HG03095 (cell line): ENCODE measurements around the gene RCN2.

Experiments
- ATAC-seq: cut with Tn5 transposase; IDR thresholded peaks from one replicate; pipeline ENCODE4 v1.9.1; 2021; ENCODE audit warnings: moderate library complexity; ENCODE audit not compliant: unreplicated experiment

The RCN2 gene

DNA sequence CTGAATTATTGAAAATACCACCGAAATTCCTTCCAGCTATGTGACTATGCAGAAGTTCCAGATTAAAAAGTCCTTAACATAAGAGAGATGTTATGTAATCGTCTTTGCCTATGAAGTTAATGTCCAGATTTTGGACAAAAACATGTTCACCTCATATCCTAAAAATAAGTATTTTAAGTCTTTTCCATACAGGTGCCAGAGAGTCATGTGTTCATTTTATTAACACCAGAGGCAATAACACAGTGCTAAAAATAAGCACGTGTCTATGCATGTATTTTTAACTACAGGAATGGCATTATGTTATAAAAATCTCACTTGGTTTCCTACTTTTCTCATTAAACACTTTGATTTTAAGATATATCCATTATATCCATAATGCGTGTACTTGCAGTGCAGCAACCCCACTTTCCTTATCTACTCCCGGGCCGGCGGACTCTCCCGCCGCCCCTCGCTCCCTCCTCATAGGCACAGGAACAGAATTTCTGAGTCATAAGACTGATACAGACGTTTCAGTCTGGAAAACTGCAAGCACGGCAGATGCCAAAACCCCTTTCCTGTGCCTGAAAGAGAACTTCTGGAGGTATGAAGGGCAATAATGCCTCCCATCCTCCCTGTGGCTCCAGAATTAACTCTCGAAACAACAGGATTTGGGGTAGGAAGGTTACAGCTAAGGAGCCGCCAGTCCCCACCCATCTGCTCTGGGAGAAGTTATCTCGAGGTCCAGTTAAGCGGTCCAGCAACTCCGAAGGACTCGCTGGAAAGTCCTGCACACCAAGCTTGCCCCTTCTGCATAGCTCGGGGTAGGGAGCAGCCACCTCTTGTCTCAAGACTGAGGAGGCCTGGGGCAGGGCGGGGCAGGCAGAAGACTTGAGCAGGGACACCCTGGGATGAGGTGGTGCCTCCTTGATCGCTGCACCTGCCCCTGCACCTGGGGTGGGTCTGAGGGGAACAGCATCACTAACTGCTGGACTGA, 41.1 kb downstream of the RCN2 start:
- no peak for ATAC-seq

DNA sequence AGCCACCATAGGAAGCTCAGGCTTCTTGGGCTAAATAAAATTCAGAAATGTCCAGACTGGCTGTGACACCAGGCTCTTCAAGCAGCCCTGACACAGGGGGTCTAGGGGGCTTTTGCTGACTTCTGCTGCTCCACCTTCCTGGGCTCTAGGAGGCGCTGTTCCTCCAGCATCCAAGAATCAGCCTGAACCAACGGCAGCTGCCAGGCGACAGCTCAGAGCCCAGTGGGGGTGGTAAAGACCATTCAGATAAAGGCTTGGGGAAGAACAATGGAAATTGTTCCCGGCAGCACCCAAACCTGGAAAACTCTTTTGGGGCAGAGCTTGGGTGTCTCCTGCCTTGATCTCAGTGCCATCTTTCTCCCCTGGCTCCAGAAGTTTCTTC, 41.8 kb downstream of the RCN2 start:
- ATAC-seq, result no peak

DNA sequence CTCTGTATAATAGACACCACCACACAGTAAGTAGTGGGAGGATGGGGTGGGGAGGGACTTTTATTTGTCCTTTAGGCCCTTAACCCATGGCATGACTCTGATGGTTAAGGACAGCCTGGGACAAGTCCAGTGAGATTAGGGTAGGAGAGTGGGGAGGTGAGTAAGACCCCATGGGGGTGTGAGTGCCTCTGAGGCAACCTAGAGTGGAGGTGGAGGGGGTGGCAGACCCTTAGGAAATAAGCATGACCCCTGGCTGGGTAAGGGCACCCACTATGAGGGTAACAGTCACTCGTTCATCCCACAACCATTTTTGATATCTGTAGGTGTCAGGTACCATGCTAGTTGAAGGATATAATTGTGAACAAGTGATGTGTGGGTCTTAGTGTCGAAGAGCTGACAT, 42.4 kb downstream of the RCN2 start:
- ATAC-seq, result no peak

DNA sequence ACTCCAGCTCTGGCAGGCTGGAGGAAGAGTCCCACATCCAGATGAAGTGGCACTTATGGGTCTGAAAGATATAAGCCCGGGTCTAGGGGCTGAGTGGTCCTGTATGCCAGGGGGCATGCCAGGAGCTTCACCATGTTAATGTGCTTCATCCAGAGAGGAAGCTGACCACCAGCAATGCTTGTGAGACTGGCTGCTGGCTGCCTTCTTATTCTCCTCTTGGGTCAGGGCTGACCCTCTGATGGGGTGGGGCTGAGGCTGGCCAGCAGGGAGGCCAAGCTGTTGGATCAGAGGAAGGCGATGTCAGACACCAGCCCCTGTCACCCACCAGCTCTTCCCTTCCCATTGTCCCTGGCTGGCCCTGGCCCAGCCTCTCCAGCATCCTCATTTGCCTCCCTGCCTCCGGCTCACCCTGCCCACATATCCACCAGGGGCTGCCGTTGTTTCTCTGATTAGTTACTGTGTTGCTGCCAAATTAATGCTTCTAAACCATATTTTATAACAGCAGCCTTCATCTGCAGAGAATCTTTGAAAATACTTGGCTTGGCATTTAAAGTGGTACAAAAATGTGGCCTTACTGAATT, 43.0 kb downstream of the RCN2 start:
- ATAC-seq, result no peak

DNA sequence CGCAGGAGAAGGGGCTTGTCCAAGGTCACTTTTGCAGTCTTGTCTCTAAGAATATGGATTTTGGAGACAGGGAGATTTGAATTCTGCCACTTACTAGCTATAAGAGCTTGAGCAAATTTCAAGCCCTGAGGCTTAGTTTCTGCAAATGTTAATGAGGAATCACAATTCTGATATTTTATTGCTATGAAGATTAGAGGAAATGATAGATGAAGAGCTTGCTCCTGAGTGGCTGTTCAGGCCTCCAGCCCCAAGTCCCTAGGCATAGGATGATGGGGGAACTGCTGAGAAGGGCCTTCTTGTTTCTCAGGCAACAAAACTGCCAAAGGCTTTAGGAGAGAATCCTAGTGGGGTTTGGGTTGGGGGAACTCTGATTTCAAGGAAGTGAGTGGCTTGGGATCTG, 44.6 kb downstream of the RCN2 start:
- no peak for ATAC-seq

DNA sequence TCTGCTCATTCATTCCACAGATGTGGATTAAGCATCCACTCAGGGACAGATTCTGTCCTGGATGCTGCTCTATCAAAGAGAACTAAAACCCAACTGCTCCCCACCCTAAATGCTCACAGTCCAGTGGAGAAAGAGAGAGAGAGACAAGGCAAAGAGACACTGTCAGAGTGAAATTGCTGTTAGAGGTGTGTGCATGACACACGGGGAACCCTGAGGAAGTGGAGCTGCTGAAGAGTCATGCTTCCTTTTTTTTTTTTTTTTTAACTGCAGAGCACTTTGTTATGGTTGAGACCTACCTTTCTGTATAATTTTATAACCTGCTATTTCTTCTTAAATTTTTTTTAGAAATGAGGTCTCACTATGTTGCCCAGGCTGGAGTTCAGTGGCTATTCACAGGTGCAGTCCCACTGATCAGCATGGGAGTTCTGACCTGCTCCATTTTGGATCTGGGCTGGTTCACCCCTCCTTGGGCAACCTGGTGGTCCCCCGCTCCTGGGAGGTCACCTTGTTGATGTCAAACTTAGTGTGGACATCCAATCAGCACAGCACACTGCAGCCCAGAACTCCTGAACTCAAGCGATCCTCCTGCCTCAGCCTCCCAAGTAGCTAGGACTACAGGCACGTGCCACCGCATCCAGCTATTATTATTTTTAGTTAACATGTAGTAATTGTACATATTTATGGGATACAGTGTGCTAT, 45.2 kb downstream of the RCN2 start:
- no peak for ATAC-seq

DNA sequence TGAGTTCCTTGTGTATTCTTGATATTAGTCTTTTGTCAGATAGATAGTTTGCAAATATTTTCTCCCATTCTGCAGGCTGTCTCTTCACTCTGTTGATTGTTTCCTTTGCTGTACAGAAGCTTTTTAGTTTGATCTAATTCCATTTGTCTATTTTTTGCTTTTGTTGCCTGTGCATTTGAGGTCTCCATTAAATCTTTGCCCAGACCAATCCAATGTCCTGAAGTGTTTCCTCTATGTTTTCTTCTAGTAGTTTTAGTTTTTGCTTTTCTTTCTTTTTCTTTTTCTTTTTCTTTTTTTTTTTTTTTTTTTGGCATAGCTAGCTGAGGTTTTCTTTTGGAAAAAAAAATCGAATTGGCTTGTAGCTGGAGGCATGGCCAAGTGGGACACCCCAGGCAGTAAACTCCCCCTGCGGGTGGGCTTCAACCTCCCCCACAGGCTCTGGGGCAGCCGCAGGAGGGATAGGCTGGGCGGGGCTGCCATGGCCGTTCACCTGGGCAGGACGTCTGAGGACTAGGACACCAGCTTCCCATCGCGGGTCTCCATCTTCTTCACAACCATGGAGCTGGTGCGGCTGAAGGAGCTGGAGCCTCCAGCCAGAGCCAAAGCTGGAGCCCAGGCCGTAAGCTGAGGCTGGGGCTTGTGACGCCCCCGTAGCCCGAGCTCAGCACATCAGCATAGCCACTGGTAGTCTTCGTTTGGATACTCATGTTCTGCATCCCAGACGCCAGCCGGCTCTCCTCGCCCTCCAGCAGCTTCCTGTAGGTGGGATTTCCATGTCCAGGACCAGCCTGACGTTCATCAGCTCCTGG, 47.2 kb downstream of the RCN2 start:
- ATAC-seq, result no peak

DNA sequence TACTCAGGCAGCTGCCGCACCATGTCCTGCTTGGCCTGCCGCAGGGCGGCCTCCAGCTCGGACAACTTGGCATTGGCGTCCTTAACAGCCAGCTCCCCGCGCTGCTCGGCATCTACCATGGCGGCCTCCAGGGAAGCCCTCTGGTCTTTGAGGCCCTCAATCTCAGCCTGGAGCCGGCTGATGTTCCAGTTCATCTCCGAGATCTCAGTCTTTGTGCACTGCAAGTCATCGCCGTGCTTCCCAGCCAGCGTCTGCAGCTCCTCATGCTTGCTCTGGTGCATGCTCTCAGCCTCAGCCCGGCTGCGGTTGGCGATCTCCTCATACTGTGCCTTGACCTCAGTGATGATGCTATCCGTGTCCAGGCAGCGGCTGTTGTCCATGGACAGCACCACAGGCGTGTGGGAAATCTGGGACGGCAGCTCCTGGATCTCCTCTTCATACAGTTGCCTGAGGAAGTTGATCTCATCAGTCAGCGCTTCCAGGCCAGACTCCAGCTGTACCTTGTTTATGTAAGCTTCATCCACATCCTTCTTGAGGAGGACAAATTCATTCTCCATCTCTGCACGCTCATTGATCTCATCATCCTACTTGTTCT, 47.9 kb downstream of the RCN2 start:
- no peak for ATAC-seq

DNA sequence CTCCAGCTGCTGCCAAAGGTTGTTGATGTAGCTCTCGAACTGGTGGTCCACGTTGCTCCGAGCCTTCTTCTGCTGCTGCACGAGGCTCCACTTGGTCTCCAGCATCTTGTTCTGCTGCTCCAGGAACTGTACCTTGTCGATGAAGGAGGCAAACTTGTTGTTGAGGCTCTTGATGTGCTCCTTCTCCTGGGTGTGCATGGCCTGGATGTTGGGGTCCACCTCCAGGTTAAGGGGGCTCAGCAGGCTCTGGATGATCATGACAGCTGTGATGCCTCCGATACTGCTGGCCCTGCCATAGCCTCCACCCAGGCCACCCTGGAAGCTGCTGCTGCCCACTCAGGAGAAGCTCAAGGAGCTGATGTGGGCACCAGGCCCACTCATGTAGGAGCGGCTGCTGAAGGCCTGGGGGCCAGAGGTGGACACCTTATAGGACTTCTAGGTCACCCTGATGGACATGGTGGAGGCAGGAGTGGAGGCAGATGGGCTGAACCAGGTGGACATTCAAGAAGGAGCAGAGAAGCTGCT, 48.5 kb downstream of the RCN2 start:
- ATAC-seq, result no peak

DNA sequence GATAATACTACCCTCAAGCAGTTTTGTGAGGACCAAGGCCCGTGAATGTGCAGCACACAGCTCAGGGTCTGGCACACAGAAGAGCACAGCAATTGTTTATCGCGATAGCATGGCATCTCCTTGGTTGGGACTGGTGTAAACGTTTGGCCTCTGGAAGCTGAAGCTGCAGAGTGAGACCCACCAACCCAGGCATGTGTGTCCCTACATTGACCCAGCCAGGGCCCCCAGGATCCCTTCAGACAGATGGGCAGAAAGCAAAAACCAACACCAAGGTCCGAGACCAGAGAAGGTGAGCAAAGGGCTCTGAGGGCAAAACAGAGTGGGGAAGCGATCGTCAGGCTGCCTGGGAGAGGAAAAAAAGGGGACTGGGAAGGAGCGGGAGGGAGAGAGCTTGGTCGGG, 50.8 kb downstream of the RCN2 start:
- ATAC-seq, result no peak

DNA sequence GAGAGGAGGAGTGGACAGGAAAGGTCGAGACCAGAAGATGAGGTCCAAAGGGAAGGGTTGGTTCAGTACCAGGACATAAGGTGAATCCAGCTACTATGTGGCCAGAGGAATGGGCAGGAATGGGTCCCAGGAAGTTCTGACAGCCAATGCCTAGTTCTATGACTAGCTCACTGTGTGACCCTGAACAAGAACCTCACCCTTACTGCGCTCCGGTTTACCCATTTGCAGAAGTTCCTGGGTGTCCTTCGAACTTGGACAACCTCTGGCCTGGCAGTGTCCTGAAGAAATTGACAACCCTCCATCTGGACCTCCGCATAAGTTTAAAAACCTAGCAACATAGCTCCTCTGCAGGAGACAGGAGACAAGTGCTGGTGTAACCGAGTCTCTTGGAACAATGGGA, 51.2 kb downstream of the RCN2 start:
- no peak for ATAC-seq

DNA sequence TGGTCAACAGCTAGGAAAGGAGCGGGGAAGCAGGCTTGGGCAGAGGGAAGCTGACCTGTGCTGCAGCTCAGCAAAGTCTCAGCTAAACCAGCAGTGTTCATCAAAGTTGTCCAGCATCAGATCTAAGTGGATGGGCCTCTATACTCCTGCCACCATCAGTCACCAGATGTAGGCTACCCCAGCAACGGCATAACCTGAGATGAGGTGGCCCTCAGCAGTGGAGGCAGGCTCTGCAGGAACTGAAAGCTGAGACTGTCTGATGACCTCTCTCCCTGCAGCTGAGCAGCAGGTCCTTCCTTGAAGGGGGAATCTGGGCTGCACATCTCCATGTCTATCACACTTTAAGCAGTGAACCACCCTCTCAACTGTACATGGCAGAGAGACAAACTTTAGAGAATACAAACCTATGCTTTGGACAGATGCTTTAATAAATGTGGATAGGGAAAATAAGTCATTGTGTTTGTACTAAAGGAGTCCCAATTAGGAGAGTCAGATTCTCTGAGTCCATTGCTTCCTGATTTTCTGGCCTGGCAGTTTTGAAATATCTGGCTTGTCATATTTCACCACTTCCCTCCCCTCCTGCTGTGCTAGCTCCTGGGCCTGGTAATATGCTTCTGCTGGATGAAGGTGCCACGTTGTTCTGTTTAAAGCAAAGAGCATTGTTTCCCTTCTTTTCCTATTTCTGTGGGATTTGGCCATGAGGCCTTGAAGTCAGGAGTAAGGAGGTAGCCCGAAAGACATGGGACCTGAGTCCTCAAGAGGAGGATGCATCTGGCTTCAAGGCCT, 52.2 kb downstream of the RCN2 start:
- ATAC-seq, result no peak

DNA sequence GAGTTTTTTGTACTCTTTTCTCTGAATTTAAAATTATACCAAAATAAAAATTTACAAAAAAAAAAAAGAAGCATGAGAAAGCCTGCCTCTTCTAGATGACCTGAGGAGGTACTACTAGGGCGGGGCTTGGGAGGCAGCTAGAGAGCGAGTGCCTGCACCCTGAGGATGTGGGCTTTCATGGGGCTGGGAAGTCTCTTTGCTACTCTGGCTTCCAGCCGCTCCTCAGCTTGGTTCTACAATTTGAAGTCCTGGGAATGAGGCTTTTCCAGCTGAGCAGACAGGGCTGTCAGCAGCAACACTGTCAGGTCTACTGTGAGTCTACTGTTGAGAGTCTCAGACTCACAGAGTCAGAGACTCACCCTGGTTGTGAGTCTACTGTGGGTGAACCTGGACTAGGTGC, 55.2 kb downstream of the RCN2 start:
- no peak for ATAC-seq

DNA sequence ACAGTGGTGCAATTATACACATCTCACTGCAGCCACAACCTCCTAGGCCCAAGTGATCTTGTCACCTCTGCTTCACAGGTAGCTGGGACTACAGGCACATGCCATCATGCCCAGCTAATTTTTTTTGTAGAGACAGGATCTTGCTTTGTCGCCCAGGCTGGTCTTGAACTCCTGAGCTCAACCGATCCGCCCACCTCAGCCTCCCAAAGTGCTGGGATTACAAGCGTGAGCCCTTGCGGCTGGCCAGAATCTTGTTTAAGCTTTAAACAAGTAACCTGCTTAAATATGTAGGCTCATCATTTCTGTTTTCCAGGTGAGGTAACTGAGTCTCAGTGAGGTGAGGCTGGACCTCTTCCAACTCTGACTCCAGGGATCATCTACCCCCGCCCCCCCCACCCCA, 55.7 kb downstream of the RCN2 start:
- no peak for ATAC-seq

DNA sequence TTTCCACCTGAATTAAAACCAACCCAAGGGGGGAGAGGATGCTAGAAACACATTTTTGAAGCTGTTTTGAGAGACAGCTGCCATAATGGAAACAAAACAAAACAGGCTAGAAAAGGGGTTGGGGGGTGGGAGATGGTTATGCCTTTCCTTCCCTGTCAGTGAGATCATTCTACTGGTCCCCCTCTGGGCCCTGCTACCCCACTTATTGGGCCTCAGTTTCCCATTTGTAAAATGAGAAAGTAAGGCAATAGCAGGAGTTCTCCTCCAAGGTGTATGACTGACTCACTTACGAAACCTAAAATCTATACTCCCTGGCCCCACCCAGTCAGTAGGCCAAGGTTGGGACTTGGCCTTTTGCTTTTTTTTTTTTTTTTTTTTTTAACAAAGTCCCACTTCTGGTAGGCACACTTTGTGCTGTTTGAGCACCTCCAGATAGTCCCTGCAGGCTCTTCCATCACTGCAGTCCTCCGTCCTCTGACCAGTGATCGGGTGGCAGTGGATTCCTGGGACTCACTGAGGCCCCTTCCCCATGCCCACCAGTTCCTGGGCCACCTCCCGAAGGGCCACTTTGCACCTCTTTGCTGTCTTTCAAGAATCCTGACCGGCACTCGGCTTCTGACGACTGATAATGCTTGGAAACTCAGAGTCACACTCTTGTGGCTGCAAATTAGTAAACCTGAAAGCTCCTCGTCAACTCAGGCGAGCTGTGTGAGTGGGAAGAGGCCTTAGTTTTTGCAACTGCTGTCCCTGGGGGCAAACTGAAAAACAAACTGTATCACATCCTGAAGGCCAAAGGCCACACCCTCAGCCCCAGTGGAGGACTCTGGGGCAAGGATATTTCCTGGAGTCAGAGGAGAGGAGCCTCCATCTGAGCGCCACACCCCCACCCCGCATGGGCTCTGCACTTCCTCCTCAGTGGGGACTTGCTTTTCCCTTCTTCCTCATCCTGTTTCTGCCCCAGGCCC, 56.6 kb downstream of the RCN2 start:
- ATAC-seq, result peak; percentile 75

DNA sequence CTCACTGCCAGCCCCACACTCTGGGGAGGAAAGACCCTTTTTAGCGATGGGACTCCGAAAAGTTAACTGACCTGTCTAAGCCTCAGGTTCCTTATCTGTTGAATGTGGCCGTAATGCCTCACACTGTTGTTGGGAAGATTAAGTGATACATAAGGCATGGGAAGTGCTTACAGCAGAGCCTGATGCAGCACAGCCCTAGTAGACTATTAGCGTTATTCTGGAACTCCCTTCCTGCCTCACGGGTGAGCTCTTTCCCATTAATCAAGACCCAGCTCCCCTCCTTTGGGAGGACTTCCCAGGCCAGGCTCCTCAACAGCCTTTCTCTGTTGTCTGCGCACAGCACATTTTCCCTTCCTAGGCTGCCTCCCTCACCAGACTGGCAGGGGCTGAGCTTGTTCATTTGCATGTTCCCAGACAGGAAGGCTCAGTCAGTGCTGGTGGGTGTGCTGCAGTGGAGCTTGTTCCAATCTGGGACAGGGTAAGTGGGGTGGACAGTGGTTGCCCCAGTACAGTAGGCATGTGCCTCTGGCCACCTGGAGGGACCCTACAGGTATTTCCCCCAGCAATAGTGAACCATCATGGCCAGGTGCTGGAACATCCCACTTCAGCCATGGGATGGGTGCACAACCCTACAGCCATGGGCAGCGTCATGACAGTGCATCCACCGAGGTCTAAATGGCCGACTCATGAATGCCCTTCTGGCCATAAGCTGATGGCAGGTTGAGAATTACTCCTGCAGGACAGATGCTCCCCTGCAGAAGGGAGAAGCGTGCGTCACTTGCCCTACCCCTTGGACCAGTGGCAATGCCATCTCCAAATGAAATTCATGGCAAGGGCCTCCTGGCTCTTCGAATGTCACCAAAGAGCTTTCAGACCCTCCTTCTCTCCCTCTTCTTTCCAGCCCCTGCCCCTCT, 57.6 kb downstream of the RCN2 start:
- peak; percentile 7 for ATAC-seq

DNA sequence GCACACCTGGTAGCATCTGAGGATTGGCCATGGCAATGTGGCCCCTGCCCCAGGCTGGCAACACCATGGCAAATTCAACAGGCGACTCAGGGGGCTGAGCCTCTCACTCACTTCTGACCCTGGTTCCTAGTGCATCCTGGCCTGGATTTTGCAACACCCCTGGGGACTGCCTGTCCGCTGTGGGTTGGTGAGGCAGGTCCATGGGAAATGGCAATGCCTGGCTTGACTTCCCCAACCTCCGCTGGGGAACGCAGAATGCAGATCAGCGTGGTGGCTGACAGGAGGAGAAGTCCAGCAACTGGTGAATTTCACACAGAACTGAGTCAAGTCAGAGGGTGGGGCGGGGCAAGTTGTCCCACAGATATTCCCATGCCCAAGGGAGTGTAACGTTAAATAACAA, 59.5 kb downstream of the RCN2 start:
- no peak for ATAC-seq
